ENCODE results near the gene GLOD5. TPM values are rescaled to one million over a fixed set of nuclear protein-coding genes. Genes with fewer than 3 reads are reported as not detected.

GLOD5 gene
- total RNA-seq, 2 donors from 2014 or later, result 4.0 to 9.0 TPM

DNA sequence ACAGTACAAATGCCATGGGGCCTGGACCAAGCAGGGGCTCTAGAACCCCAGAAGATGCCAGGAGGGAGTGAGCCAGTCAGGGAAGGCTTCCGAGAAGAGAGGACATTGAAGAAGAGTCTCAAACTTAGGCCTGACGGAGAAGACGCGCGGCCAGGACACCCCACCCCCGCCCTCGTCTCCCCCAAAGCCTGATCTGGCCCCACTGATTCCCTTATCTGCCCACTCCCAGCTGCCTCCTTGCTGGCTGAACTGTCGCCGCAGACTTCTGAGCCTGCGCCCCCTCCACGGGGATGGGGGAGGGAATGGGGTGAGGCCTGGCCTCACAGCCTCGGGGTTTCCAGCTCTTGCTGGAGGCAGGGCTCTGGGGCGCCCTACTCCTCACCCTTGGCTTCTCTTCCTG is 21.2 kb downstream of the GLOD5 start:
- Histone ChIP-seq H3K9ac (ENCODE audit: low read depth in 2 of 2, low read length in 2 of 2) (no peak overlapping the region), H3K27ac (no peak overlapping the region), H3K36me3 (no peaks in the 10 kb centered on the region), H3K4me1 (no peaks in the 10 kb centered on the region), H3K4me3 (no peak overlapping the region), H3K27me3 (peaks cover 4% of the 10 kb centered on the region), H3K9me3 (no peaks in the 10 kb centered on the region)
- DNase-seq, result no peak
- intact Hi-C loops (cut with DNase I), result no loop called here
- TF ChIP-seq CTCF (IDR thresholded peaks at IDR 0.05), result no peak

DNA sequence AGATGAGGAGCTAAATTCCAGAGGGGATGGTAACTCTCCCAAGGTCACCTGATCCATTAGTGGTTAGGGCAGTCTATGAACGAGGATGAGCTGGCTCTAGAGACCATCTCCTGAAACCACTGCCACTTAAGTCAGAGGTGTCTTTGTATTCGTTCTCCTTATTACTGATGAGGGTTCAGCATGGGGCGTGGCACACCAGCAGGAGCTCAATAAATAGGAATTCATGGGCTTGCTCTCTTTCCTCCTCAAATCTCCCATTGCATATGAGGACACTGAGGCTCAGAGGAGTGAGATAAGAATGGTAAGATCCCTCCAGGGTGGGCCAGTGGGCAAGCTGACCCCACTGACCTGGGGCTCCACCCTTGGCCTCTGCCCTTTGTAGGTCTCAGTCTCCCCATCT is 23.2 kb downstream of the GLOD5 start:
- peaks cover 4% of the 10 kb centered on the region for H3K27me3 ChIP-seq
- no peaks in the 10 kb centered on the region for H3K4me1 ChIP-seq
- DNase-seq, result no peak
- no peak overlapping the region for H3K27ac ChIP-seq
- TF ChIP-seq CTCF (IDR thresholded peaks at IDR 0.05), result no peak
- no peak overlapping the region for H3K4me3 ChIP-seq
- no peaks in the 10 kb centered on the region for H3K9me3 ChIP-seq
- H3K36me3 ChIP-seq, result no peaks in the 10 kb centered on the region
- intact Hi-C loops (cut with DNase I), result no loop called here
- H3K9ac ChIP-seq (ENCODE audit: low read depth in 2 of 2, low read length in 2 of 2), result no peak overlapping the region

GRCh38 chrX:48785186-48785539 is 23.6 kb downstream of the GLOD5 start:
- H3K4me3 ChIP-seq, result no peak overlapping the region
- no peaks in the 10 kb centered on the region for H3K4me1 ChIP-seq
- no peaks in the 10 kb centered on the region for H3K9me3 ChIP-seq
- DNase-seq, result no peak
- peaks cover 4% of the 10 kb centered on the region for H3K27me3 ChIP-seq
- H3K27ac ChIP-seq, result no peak overlapping the region
- TF ChIP-seq CTCF (IDR thresholded peaks at IDR 0.05), result no peak
- no peak overlapping the region for H3K9ac ChIP-seq (ENCODE audit: low read depth in 2 of 2, low read length in 2 of 2)
- intact Hi-C loops (cut with DNase I), result no loop called here
- H3K36me3 ChIP-seq, result no peaks in the 10 kb centered on the region

DNA sequence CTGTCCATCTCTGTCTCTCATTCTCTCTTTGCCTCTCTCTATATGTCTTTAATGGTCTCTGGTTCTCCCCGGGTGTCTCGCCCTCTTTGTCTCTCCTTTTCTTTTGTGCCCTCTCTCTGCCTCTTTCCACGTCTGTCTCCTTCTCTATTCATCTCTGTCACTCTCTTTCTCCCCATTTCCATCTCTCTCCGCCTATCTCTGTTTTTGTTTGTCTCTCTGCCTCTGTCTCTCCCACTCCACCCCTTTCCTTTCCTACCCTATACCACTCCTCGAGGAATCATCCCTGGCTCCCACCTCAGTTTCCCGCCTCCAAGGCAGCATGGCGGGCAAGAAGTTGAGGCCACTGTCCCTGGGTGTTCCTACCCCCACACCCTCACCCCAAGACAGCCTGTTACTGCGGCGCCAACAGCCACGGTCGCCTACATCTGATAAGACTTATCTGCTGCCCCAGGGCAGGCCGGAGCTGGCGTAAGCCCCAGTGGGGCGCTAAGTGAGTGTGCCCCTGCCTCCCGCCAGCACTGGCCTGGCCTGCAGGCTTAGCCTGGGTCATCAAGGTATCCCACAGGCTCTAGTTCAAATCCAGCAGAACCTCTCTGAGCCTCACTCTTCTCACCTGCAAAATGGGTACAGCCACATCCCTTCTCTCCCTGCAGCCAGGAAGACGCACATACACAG is 24.1 kb downstream of the GLOD5 start:
- TF ChIP-seq CTCF (IDR thresholded peaks at IDR 0.05), result no peak
- H3K27ac ChIP-seq, result no peak overlapping the region
- intact Hi-C loops (cut with DNase I), result no loop called here
- no peak overlapping the region for H3K4me3 ChIP-seq
- peaks cover 4% of the 10 kb centered on the region for H3K27me3 ChIP-seq
- H3K36me3 ChIP-seq, result no peaks in the 10 kb centered on the region
- no peaks in the 10 kb centered on the region for H3K4me1 ChIP-seq
- H3K9me3 ChIP-seq, result no peaks in the 10 kb centered on the region
- DNase-seq, result no peak
- no peak overlapping the region for H3K9ac ChIP-seq (ENCODE audit: low read depth in 2 of 2, low read length in 2 of 2)

DNA sequence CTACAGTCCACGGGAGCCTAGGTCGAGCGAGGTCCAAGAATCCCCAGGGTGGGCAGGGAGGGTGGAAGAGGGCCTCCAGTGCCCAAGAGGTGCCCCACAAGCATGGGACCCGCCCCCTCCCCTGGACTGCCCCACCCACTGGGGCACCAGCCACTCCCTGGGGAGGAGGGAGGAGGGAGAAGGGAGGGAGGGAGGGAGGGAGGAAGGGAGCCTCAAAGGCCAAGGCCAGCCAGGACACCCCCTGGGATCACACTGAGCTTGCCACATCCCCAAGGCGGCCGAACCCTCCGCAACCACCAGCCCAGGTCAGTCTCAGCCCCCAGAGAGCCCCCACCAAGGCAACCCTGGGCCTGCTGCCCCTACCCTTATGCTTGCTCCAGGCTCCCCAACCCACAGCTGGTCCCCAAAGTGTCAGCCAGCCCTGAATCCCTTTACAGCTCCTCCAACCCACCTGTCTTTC is 24.8 kb downstream of the GLOD5 start, which contains the start of gene GATA1:
Gene GATA1 (plus strand): TSS at position 250 of the 460 bp plus-strand sequence. CDS start 4,520 bp downstream, outside the sequence.
- Histone ChIP-seq H3K4me3 (no peak within 1 kb of the TSS), H3K27me3 (peaks cover 4% of the 10 kb centered on the region), H3K4me1 (no peaks in the 10 kb centered on the region), H3K9me3 (no peaks in the 10 kb centered on the region), H3K27ac (no peak within 1 kb of the TSS), H3K36me3 (no peaks in the 10 kb centered on the region), H3K9ac (ENCODE audit: low read depth in 2 of 2, low read length in 2 of 2) (no peak within 1 kb of the TSS)
- DNase-seq, result no peak
- intact Hi-C loops (cut with DNase I), result no loop called here
- TF ChIP-seq CTCF (IDR thresholded peaks at IDR 0.05), result no peak
